Colonic mucosa (tissue), 4 donors: ENCODE data around the gene SESN2. TPM values are rescaled to one million over a fixed set of nuclear protein-coding genes. Genes with fewer than 3 reads are reported as not detected.
A peak's percentile ranks its signal among the peaks of the same experiment; 100 is the strongest.
"Not testable (repeated sequence)": the region's sequence is repeated elsewhere in the genome, so short reads cannot be mapped to it uniquely, and the experiment has no call there.

Source experiments
- DNase-seq: peaks from one replicate; pipeline ENCODE4 v3.0.0-alpha.2; 2020
- H3K27ac ChIP-seq: fragments of 200-600 bp; one replicate; pipeline ENCODE4 v1.8.0; 2021
- H3K27me3 ChIP-seq: fragments of 200-600 bp; one replicate; pipeline ENCODE4 v1.8.0; 2021
- H3K36me3 ChIP-seq: fragments of 200-600 bp; one replicate; pipeline ENCODE4 v1.8.0; 2021
- H3K4me1 ChIP-seq: fragments of 200-600 bp; one replicate; pipeline ENCODE4 v1.8.0; 2021; ENCODE audit warnings: mild to moderate bottlenecking
- H3K4me3 ChIP-seq: fragments of 200-600 bp; one replicate; pipeline ENCODE4 v1.8.0; 2021
- H3K9ac ChIP-seq, 2 donors: one replicate each; pipeline ENCODE4 v1.7.0; 2013; ENCODE audit warnings: control low read depth in 2 of 2, low read depth in 2 of 2, low read length in 2 of 2
- H3K9me3 ChIP-seq: fragments of 200-600 bp; one replicate; pipeline ENCODE4 v1.8.0; 2021
- intact Hi-C: fragments of 100-400 bp; cut with DNase I; formaldehyde crosslinking; loops from one replicate; pipeline ENCODE4 v1.14.1; 2022
- total RNA-seq, 2 donors: library from RNA; stranded (reverse); fragmentation: NEBNext Ultra II Directional in 1 of 2; extraction: Animal tissue kit (Norgen Biotek cat#: 25700) in 1 of 2; gene quantifications; one replicate each; pipeline ENCODE4 v1.2.1, GENCODE V29; 2021
- TF ChIP-seq, protein P1 (sequence below): fragments of 200-600 bp; IDR thresholded peaks from one replicate; pipeline ENCODE4 v1.8.0; 2022; ENCODE audit warnings: antibody characterized with exemption, mild to moderate bottlenecking
- donor health status: healthy.
- donor health status: DM: no; HTN: no; CAD: no.
- donor health status: DM: no; HTN: no; CAD: no.

Gene SESN2
- total RNA-seq, 2 donors from 2014 or later = 34.0 to 34.6 TPM

DNA sequence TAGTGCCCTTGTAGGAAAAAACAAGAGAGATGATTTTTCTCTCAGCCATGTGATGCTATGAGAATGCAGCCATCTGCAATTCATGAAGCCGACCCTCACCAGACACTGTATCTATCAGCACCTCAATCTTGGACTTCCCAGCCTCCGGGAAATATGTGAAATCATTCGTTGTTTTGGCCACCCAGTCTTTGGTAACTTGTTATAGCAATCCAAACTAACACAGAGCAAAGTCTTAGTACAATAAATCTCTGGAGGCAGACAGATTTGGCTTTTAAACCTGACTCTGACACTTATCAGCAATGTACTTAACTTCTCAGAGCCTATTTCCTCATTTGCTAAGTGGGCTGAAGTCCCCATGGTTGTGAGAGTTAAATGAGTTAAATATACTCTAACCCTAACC is 64.4 kb downstream of the SESN2 start:
- Histone ChIP-seq H3K4me1 (peaks cover 6% of the 10 kb centered on the region), H3K9ac (peak overlapping the region in 1 of 2 donors; percentile 44), H3K36me3 (no peaks in the 10 kb centered on the region), H3K27me3 (no peaks in the 10 kb centered on the region), H3K4me3 (no peak overlapping the region), H3K27ac (peak overlapping the region; percentile 83), H3K9me3 (no peaks in the 10 kb centered on the region)
- intact Hi-C loops = no loop called here
- TF ChIP-seq, protein P1, sequence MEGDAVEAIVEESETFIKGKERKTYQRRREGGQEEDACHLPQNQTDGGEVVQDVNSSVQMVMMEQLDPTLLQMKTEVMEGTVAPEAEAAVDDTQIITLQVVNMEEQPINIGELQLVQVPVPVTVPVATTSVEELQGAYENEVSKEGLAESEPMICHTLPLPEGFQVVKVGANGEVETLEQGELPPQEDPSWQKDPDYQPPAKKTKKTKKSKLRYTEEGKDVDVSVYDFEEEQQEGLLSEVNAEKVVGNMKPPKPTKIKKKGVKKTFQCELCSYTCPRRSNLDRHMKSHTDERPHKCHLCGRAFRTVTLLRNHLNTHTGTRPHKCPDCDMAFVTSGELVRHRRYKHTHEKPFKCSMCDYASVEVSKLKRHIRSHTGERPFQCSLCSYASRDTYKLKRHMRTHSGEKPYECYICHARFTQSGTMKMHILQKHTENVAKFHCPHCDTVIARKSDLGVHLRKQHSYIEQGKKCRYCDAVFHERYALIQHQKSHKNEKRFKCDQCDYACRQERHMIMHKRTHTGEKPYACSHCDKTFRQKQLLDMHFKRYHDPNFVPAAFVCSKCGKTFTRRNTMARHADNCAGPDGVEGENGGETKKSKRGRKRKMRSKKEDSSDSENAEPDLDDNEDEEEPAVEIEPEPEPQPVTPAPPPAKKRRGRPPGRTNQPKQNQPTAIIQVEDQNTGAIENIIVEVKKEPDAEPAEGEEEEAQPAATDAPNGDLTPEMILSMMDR = no peak
- no peak for DNase-seq

DNA sequence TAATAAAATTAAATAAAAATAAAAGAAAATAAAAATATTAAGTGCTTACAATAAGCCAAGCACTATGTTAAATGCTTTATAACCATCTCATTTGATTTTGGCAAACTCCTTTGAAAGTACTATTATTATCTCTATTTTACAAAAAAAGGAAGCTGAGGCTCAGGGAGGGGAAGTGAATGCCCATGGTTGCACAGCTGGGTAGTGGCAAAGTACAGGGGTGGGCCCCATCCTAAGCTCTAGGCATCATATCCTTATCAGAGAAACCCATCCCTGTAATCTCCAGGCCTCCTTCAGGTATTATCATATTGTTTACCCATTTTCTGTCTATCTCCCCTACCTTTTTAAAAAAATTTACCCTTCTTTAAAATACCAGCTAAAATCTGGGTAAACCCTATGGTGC is 67.2 kb downstream of the SESN2 start:
- DNase-seq = no peak
- H3K27ac ChIP-seq = peak overlapping the region; percentile 87

DNA sequence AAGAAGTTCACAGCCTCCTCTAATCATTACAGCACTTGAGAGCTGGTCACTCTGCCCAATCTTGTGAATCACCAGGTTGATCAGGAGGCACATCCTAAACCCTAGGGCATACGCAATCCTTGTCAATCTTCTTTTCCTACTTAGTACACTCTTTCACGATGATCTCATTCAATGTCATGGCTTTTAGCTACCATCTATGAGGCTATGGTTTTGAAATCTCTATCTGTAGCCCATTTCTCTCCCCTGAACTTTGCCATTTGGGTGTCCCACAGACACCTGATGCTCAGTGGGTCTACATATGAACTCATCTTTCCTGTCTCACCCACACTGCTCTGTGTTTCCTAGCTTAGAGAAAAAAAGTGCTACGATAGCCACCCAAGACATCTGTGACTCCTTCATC is 67.7 kb downstream of the SESN2 start:
- Histone ChIP-seq H3K27ac (peak overlapping the region; percentile 87), H3K4me3 (no peak overlapping the region), H3K36me3 (no peaks in the 10 kb centered on the region), H3K27me3 (no peaks in the 10 kb centered on the region), H3K9me3 (no peaks in the 10 kb centered on the region), H3K4me1 (peaks cover 6% of the 10 kb centered on the region), H3K9ac (no peak overlapping the region)
- intact Hi-C loops = no loop called here
- DNase-seq = no peak
- TF ChIP-seq, protein P1 = no peak

More for the DNA sequence above, 67.2 kb downstream of the SESN2 start:
- Histone ChIP-seq H3K4me3 (no peak overlapping the region), H3K4me1 (peaks cover 6% of the 10 kb centered on the region), H3K9me3 (no peaks in the 10 kb centered on the region), H3K27me3 (no peaks in the 10 kb centered on the region), H3K36me3 (no peaks in the 10 kb centered on the region), H3K9ac (no peak overlapping the region)
- TF ChIP-seq, protein P1 = no peak
- intact Hi-C loops = no loop called here

DNA sequence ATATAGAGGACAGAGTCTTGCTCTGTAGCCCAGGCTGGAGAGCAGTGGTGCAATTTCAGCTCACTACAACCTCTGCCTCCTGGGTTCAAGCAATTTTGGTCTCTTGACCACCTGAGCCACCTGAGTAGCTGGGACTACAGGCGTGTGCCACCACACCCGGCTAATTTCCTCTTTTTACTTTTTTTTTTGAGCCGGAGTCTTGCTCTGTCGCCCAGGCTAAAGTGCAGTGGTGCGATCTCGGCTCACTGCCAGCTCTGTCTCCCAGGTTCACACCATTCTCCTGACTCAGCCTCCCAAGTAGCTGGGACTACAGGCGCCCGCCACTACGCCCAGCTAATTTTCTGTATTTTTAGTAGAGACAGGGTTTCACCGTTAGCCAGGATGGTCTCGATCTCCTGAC is 68.1 kb downstream of the SESN2 start:
- H3K9ac ChIP-seq, H3K9me3 ChIP-seq, H3K4me3 ChIP-seq, H3K27me3 ChIP-seq, H3K4me1 ChIP-seq, intact Hi-C loops, H3K36me3 ChIP-seq: not testable (repeated sequence)
- DNase-seq = peak; percentile 74
- peak overlapping the region; percentile 87 for H3K27ac ChIP-seq

DNA sequence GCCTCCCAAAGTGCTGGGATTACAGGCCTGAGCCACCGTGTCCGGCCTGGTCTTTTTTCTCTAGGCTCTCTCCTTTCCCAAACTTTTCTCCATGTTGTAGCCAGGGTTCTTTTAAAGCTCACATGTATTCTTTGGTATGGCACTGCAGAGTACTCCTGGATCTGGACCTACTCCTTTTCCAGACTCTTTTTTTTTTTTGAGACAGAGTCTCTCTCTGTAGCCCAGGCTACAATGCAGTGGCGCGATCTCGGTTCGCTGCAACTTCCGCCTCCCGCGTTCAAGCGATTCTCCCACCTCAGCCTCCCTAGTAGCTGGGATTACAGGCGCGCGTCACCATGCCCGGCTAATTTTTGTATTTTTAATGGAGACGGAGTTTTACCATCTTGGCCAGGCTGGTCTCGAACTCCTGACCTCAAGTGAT is 68.9 kb downstream of the SESN2 start:
- Histone ChIP-seq H3K27me3 (no peaks in the 10 kb centered on the region), H3K9ac (no peak overlapping the region), H3K4me1 (peaks cover 6% of the 10 kb centered on the region), H3K27ac (peak overlapping the region; percentile 87), H3K4me3 (peak overlapping the region; percentile 54), H3K36me3 (no peaks in the 10 kb centered on the region), H3K9me3 (no peaks in the 10 kb centered on the region)
- intact Hi-C loops = no loop called here
- TF ChIP-seq, protein P1 = no peak
- no peak for DNase-seq

DNA sequence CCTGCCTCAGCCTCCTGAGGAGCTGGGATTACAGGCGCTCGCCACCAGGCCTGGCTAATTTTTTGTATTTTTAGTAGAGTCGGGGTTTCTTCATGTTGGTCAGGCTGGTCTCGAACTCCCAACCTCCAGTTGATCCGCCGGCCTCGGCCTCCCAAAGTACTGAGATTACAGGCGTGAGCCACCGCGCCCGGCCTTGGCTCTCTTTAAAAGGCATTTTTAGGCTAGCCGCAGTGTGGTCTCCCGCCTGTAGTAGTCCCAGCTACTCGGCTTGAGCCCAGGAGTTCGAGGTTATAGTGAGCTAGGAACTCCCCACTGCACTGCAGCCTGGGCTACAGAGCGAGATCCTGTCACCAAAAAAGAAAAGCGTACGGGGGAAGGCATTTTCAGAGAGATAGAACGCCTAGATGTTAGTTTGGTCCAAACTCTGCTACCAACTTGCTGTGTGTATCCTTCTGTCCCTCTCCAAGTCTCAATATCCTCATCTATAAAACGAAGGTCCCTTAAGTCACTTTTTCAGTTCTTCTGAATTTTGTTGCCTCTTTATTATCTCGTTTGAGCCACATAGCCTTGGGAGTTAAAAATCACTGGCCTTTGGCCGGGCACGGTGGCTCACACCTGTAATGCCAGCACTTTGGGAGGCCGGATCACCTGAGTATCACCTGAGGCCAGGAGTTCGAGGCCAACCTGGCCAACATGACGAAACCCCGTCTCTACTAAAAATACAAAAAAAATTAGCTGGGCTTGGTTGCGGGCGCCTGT is 70.3 kb downstream of the SESN2 start:
- intact Hi-C loops = no loop called here
- H3K27me3 ChIP-seq = no peaks in the 10 kb centered on the region
- no peaks in the 10 kb centered on the region for H3K9me3 ChIP-seq
- H3K4me1 ChIP-seq = peaks cover 6% of the 10 kb centered on the region
- peaks cover 4% of the 10 kb centered on the region for H3K36me3 ChIP-seq
- TF ChIP-seq, protein P1 = no peak
- DNase-seq = peak; percentile 36
- peak overlapping the region; percentile 87 for H3K27ac ChIP-seq
- H3K9ac ChIP-seq = peak overlapping the region; percentile 79 to 82
- H3K4me3 ChIP-seq = peak overlapping the region; percentile 54
